Measurements from ENCODE around the gene IFIH1. TPM values are rescaled to one million over a fixed set of nuclear protein-coding genes. Genes with fewer than 3 reads are reported as not detected.

Gene IFIH1
- total and polyA plus RNA-seq, 12 donors = 7.8 to 25.6 (median 15.2) TPM

GRCh38 chr2:162312853-162313252 lies 5.6 kb downstream of the IFIH1 start:
- H3K27me3 ChIP-seq = no peaks in the 10 kb centered on the region
- H3K4me3 ChIP-seq = no peak overlapping the region
- DNase-seq = no peak
- peaks cover 9 to 27% of the 10 kb centered on the region in 2 donors for H3K4me1 ChIP-seq (replicated peaks in 1 of 2)
- TF ChIP-seq POLR2A (IDR thresholded peaks at IDR 0.05) (no peak), CTCF (IDR thresholded peaks at IDR 0.05) (no peak)
- intact Hi-C loops (cut with DNase I) = no loop called here
- H3K27ac ChIP-seq = no peak overlapping the region
- H3K36me3 ChIP-seq (replicated peaks in 1 of 2) = no peaks in the 10 kb centered on the region
- WGBS, 4 donors = 90 to 98% (median 94%) methylated on average over 1 of the region's 1 CpG
- H3K9me3 ChIP-seq (replicated peaks in 1 of 3) = no peaks in the 10 kb centered on the region

- DNase-seq = no peak
- peaks cover 0 to 3% of the 10 kb centered on the region in 2 donors for H3K4me1 ChIP-seq (replicated peaks in 1 of 2)
- no peak overlapping the region for H3K4me3 ChIP-seq
- no peaks in the 10 kb centered on the region for H3K9me3 ChIP-seq (replicated peaks in 1 of 3)
- H3K27ac ChIP-seq = no peak overlapping the region
- intact Hi-C loops (cut with DNase I) = no loop called here
- 79 to 98% (median 95%) methylated on average over 3 of the region's 3 CpGs for WGBS, 4 donors
- H3K36me3 ChIP-seq (replicated peaks in 1 of 2) = no peaks in the 10 kb centered on the region
- TF ChIP-seq POLR2A (IDR thresholded peaks at IDR 0.05) (no peak), CTCF (IDR thresholded peaks at IDR 0.05) (no peak)
- no peaks in the 10 kb centered on the region for H3K27me3 ChIP-seq
Measured at GRCh38 chr2:162308747-162309503, 9.6 kb downstream of the IFIH1 start.

DNA sequence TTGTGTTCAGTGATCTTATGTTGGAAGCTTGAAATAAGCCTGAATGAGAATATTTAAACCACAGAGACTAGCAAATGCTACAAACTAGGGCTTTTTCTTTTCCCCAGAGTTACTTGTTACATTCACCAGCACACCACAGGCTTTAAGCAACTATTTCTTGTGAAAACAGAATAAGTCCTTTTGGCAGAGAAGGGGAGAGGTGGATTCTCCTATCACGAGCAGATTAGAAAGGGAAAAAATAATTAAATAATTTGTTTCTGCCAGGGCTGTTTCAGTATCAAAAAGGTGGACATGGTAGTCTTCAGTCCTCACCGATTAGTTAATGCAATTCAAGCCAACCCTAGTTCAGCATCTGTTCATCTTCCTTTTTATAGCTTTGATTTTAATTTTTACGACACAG lies 12.6 kb downstream of the IFIH1 start:
- DNase-seq = no peak
- no peak overlapping the region for H3K27ac ChIP-seq
- H3K27me3 ChIP-seq = no peaks in the 10 kb centered on the region
- TF ChIP-seq CTCF (IDR thresholded peaks at IDR 0.05) (no peak), POLR2A (IDR thresholded peaks at IDR 0.05) (no peak)
- H3K36me3 ChIP-seq (replicated peaks in 1 of 2) = no peaks in the 10 kb centered on the region
- intact Hi-C loops (cut with DNase I) = no loop called here
- H3K9me3 ChIP-seq (replicated peaks in 1 of 3) = no peaks in the 10 kb centered on the region
- 86 to 94% (median 91%) methylated on average over 3 of the region's 3 CpGs for WGBS, 4 donors
- H3K4me1 ChIP-seq (replicated peaks in 1 of 2) = peaks cover 0 to 5% of the 10 kb centered on the region in 2 donors
- no peak overlapping the region for H3K4me3 ChIP-seq

GRCh38 chr2:162301877-162302276 lies 16.6 kb downstream of the IFIH1 start:
- Histone ChIP-seq H3K36me3 (replicated peaks in 1 of 2) (no peaks in the 10 kb centered on the region), H3K4me3 (no peak overlapping the region), H3K9me3 (replicated peaks in 1 of 3) (no peaks in the 10 kb centered on the region), H3K4me1 (replicated peaks in 1 of 2) (peaks cover 0 to 9% of the 10 kb centered on the region in 2 donors), H3K27ac (no peak overlapping the region), H3K27me3 (no peaks in the 10 kb centered on the region)
- intact Hi-C loops (cut with DNase I) = no loop called here
- TF ChIP-seq CTCF (IDR thresholded peaks at IDR 0.05) = no peak
- no peak for TF ChIP-seq POLR2A (IDR thresholded peaks at IDR 0.05)
- DNase-seq = no peak
- WGBS, 4 donors = 71 to 88% (median 77%) methylated on average over 1 of the region's 1 CpG
